ENCODE data around the gene ABCA13. TPM values are rescaled to one million over a fixed set of nuclear protein-coding genes. Genes with fewer than 3 reads are reported as not detected.

ABCA13 gene
- total RNA-seq, 4 donors from 2014 or later = 0.38 to 9.8 (median 4.9) TPM

- Histone ChIP-seq H3K9me3 (peaks cover 0 to 7% (median 4%) of the 10 kb centered on the region in 3 donors), H3K27me3 (no peaks in the 10 kb centered on the region), H3K36me3 (no peaks in the 10 kb centered on the region), H3K27ac (no peak overlapping the region), H3K4me3 (no peak overlapping the region), H3K4me1 (no peaks in the 10 kb centered on the region)
- intact Hi-C loops (cut with DNase I) = no loop called here
- 69 to 79% methylated on average over 2 of the region's 2 CpGs for WGBS, 2 donors
- no peak for DNase-seq
- TF ChIP-seq POLR2A (IDR thresholded peaks at IDR 0.05) (no peak), CTCF (IDR thresholded peaks at IDR 0.05) (no peak)
Measured at GRCh38 chr7:48537561-48537960, 366.3 kb downstream of the ABCA13 start.

- intact Hi-C loops (cut with DNase I) = no loop called here
- peaks cover 0 to 7% (median 4%) of the 10 kb centered on the region in 3 donors for H3K9me3 ChIP-seq
- H3K4me1 ChIP-seq = no peaks in the 10 kb centered on the region
- no peak for DNase-seq
- H3K27me3 ChIP-seq = no peaks in the 10 kb centered on the region
- H3K27ac ChIP-seq = no peak overlapping the region
- TF ChIP-seq CTCF (IDR thresholded peaks at IDR 0.05) = no peak
- no peak for TF ChIP-seq POLR2A (IDR thresholded peaks at IDR 0.05)
- WGBS, 2 donors = 44 to 50% methylated on average over 1 of the region's 1 CpG
- H3K4me3 ChIP-seq = no peak overlapping the region
- H3K36me3 ChIP-seq = no peaks in the 10 kb centered on the region
Measured at GRCh38 chr7:48540746-48541145, 369.5 kb downstream of the ABCA13 start.

GRCh38 chr7:48548667-48549066, 377.4 kb downstream of the ABCA13 start:
- WGBS, 2 donors = 25 to 88% methylated on average over 2 of the region's 2 CpGs
- H3K4me3 ChIP-seq = no peak overlapping the region

GRCh38 chr7:48551652-48552051, 380.4 kb downstream of the ABCA13 start:
- Histone ChIP-seq H3K27me3 (no peaks in the 10 kb centered on the region), H3K36me3 (no peaks in the 10 kb centered on the region), H3K4me1 (no peaks in the 10 kb centered on the region), H3K9me3 (no peaks in the 10 kb centered on the region), H3K27ac (no peak overlapping the region), H3K4me3 (no peak overlapping the region)
- DNase-seq = no peak
- intact Hi-C loops (cut with DNase I) = no loop called here
- no peak for TF ChIP-seq CTCF (IDR thresholded peaks at IDR 0.05)
- TF ChIP-seq POLR2A (IDR thresholded peaks at IDR 0.05) = no peak

More at GRCh38 chr7:48548667-48549066, 377.4 kb downstream of the ABCA13 start:
- Histone ChIP-seq H3K27ac (no peak overlapping the region), H3K27me3 (no peaks in the 10 kb centered on the region), H3K9me3 (no peaks in the 10 kb centered on the region), H3K36me3 (no peaks in the 10 kb centered on the region), H3K4me1 (no peaks in the 10 kb centered on the region)
- TF ChIP-seq POLR2A (IDR thresholded peaks at IDR 0.05) (no peak), CTCF (IDR thresholded peaks at IDR 0.05) (no peak)
- DNase-seq = no peak
- intact Hi-C loops (cut with DNase I) = no loop called here

- intact Hi-C loops (cut with DNase I) = no loop called here
- Histone ChIP-seq H3K27ac (no peak overlapping the region), H3K27me3 (no peaks in the 10 kb centered on the region), H3K9me3 (no peaks in the 10 kb centered on the region), H3K36me3 (no peaks in the 10 kb centered on the region), H3K4me1 (no peaks in the 10 kb centered on the region), H3K4me3 (no peak overlapping the region)
- WGBS, 2 donors = 79 to 90% methylated on average over 1 of the region's 1 CpG
- TF ChIP-seq POLR2A (IDR thresholded peaks at IDR 0.05) = no peak
- TF ChIP-seq CTCF (IDR thresholded peaks at IDR 0.05) = no peak
- DNase-seq = no peak
Measured at GRCh38 chr7:48563334-48563733, 392.1 kb downstream of the ABCA13 start.
